Upper lobe of left lung (tissue), 6 donors: ENCODE data around the gene ACOT8. TPM values are rescaled to one million over a fixed set of nuclear protein-coding genes. Genes with fewer than 3 reads are reported as not detected.
A peak's percentile ranks its signal among the peaks of the same experiment; 100 is the strongest.
"Not testable (repeated sequence)": the region's sequence is repeated elsewhere in the genome, so short reads cannot be mapped to it uniquely, and the experiment has no call there.

Experiments
- ATAC-seq, 2 donors: fragments of 200-7000 bp; cut with Tn5 transposase; one replicate each; pipeline ENCODE4 v1.9.1; 2022; ENCODE audit warnings: mild to moderate bottlenecking in 2 of 2, moderate library complexity in 2 of 2; ENCODE audit not compliant: low FRiP score in 2 of 2
- DNase-seq, 2 donors: peaks; one replicate each; pipeline ENCODE4 v3.0.0-alpha.2; 2019 to 2020
- H3K27ac ChIP-seq, 4 donors: fragments of 200-600 bp; sonication (generic); one replicate each; pipeline ENCODE4 v1.5.1; 2016 to 2019
- H3K27me3 ChIP-seq, 4 donors: fragments of 200-600 bp; sonication (generic); one replicate each; pipeline ENCODE4 v1.5.1; 2017 to 2019
- H3K36me3 ChIP-seq, 4 donors: fragments of 200-600 bp; sonication (generic); one replicate each; pipeline ENCODE4 v1.5.1; 2016 to 2019
- H3K4me1 ChIP-seq, 4 donors: fragments of 200-600 bp; sonication (generic); one replicate each; pipeline ENCODE4 v1.5.1; 2018 to 2019
- H3K4me3 ChIP-seq, 4 donors: fragments of 200-600 bp; sonication (generic); one replicate each; pipeline ENCODE4 v1.5.1; 2017 to 2019; ENCODE audit warnings: mild to moderate bottlenecking in 2 of 4, moderate library complexity in 1 of 4
- H3K9me3 ChIP-seq, 4 donors: fragments of 200-600 bp; sonication (generic); one replicate each; pipeline ENCODE4 v1.5.1; 2018 to 2019
- EP300 ChIP-seq, 4 donors: sonication (generic); formaldehyde crosslinking; IDR thresholded peaks; one replicate each; pipeline ENCODE4 v1.5.1; 2017; ENCODE audit warnings: antibody characterized with exemption in 4 of 4, control low read depth in 2 of 4
- POLR2A ChIP-seq, 4 donors: fragments of 450-650 bp; IDR thresholded peaks; one replicate each; pipeline ENCODE4 v1.5.1; 2016 to 2017; ENCODE audit warnings: antibody characterized with exemption in 4 of 4, mild to moderate bottlenecking in 2 of 4
- POLR2AphosphoS5 ChIP-seq, 2 donors: sonication (generic); formaldehyde crosslinking; IDR thresholded peaks; one replicate each; pipeline ENCODE4 v1.5.1; 2017; ENCODE audit warnings: antibody characterized with exemption in 2 of 2
- WGBS, 2 donors: methylation state at CpG; one replicate each; pipeline ENCODE4 v1.1.5; 2017 to 2018; 5-methylcytosine and 5-hydroxymethylcytosine counted together
- total RNA-seq, 6 donors: library from RNA; depleted of rRNA in 4 of 6; stranded (reverse); fragments of >200 nt in 4 of 6; gene quantifications; one replicate each; pipeline versions ENCODE4 v1.1.0 to v1.2.1, GENCODE V29; 2016 to 2021
- TF ChIP-seq, protein P1 (sequence below), 6 experiments: fragments of 450-650 bp in 4 of 6; fragments of 200-600 bp in 2 of 6; sonication (generic) in 2 of 6; IDR thresholded peaks; one replicate each; pipeline ENCODE4 v1.5.1; 2016 to 2019; ENCODE audit warnings: antibody characterized with exemption in 6 of 6
- donor health status: DM: no; HTN: no; CAD: no; lungs with moderate emphysema.
- donor health status: DM: no; HTN: yes; CAD: no; lungs with severe emphysema.

ACOT8 gene
- total RNA-seq, 6 donors from 2014 or later, result 23.9 to 46.8 (median 31.5) TPM

DNA sequence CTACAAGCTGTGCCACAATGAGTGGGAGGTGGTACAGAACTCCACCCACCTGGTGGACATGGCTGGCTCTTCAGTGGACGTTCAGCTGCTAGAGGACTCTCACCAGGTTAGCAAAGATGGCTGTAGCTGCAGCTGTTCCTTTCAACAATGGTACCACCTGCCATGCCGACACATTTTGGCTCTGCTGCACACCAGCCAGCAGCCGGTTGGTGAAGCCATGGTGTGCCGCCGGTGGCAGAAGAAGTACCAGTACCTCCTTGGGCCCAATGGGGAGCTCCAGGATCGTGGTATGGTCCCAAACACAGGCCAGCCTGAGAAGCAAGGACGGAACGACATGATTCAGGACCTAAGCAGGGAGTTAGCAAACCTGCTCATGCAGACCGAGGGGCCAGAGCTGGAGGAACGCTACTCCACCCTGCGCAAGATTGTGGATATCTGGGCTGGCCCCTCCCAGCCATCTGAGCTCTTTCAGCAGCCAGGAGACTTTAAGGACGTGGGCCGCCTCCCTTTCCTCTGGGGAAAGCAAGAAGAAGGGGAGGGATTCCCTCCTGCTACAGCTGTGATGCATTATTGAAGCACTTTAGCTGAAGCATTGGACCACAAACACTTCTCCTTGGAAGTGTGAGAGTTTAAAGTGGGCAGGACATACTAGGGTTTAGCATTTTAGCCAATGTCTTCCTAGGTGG is 21.0 kb upstream of the ACOT8 start:
- Histone ChIP-seq H3K27me3 (no peaks in the 10 kb centered on the region), H3K4me3 (no peak overlapping the region), H3K27ac (no peak overlapping the region), H3K9me3 (no peaks in the 10 kb centered on the region), H3K4me1 (peaks cover 7 to 17% (median 14%) of the 10 kb centered on the region in 4 donors), H3K36me3 (peaks cover 5 to 32% (median 24%) of the 10 kb centered on the region in 4 donors)
- 86 to 94% methylated on average over 4 to 12 of the region's 13 CpGs for WGBS, 2 donors
- TF ChIP-seq POLR2A (IDR thresholded peaks at IDR 0.05) (no peak), POLR2AphosphoS5 (IDR thresholded peaks at IDR 0.05) (no peak)
- ATAC-seq (peak in 1 of 2 donors; percentile 60), DNase-seq (no peak)

- WGBS, 2 donors, result 69 to 76% methylated on average over 4 of the region's 4 CpGs
Measured at GRCh38 chr20:45874576-45874975, 17.4 kb upstream of the ACOT8 start.

GRCh38 chr20:45874104-45874481 is 16.9 kb upstream of the ACOT8 start:
- ATAC-seq, H3K27ac ChIP-seq, H3K4me3 ChIP-seq, H3K9me3 ChIP-seq, H3K27me3 ChIP-seq, DNase-seq, H3K4me1 ChIP-seq: not testable (repeated sequence)
- 94% methylated on average over 8 to 10 of the region's 10 CpGs for WGBS, 2 donors
- peaks cover 5 to 23% (median 19%) of the 10 kb centered on the region in 4 donors for H3K36me3 ChIP-seq

More at GRCh38 chr20:45874576-45874975, 17.4 kb upstream of the ACOT8 start:
- ATAC-seq (no peak), DNase-seq (no peak)
- H3K4me3 ChIP-seq, result no peak overlapping the region
- no peak overlapping the region for H3K27ac ChIP-seq
- no peaks in the 10 kb centered on the region for H3K4me1 ChIP-seq
- peaks cover 5 to 23% (median 19%) of the 10 kb centered on the region in 4 donors for H3K36me3 ChIP-seq
- TF ChIP-seq EP300 (IDR thresholded peaks at IDR 0.05), result no peak
- TF ChIP-seq POLR2AphosphoS5 (IDR thresholded peaks at IDR 0.05), result no peak
- TF ChIP-seq POLR2A (IDR thresholded peaks at IDR 0.05), result no peak
- TF ChIP-seq, protein P1, sequence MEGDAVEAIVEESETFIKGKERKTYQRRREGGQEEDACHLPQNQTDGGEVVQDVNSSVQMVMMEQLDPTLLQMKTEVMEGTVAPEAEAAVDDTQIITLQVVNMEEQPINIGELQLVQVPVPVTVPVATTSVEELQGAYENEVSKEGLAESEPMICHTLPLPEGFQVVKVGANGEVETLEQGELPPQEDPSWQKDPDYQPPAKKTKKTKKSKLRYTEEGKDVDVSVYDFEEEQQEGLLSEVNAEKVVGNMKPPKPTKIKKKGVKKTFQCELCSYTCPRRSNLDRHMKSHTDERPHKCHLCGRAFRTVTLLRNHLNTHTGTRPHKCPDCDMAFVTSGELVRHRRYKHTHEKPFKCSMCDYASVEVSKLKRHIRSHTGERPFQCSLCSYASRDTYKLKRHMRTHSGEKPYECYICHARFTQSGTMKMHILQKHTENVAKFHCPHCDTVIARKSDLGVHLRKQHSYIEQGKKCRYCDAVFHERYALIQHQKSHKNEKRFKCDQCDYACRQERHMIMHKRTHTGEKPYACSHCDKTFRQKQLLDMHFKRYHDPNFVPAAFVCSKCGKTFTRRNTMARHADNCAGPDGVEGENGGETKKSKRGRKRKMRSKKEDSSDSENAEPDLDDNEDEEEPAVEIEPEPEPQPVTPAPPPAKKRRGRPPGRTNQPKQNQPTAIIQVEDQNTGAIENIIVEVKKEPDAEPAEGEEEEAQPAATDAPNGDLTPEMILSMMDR (IDR thresholded peaks at IDR 0.05), result no peak
- no peaks in the 10 kb centered on the region for H3K27me3 ChIP-seq
- H3K9me3 ChIP-seq, result no peaks in the 10 kb centered on the region

DNA sequence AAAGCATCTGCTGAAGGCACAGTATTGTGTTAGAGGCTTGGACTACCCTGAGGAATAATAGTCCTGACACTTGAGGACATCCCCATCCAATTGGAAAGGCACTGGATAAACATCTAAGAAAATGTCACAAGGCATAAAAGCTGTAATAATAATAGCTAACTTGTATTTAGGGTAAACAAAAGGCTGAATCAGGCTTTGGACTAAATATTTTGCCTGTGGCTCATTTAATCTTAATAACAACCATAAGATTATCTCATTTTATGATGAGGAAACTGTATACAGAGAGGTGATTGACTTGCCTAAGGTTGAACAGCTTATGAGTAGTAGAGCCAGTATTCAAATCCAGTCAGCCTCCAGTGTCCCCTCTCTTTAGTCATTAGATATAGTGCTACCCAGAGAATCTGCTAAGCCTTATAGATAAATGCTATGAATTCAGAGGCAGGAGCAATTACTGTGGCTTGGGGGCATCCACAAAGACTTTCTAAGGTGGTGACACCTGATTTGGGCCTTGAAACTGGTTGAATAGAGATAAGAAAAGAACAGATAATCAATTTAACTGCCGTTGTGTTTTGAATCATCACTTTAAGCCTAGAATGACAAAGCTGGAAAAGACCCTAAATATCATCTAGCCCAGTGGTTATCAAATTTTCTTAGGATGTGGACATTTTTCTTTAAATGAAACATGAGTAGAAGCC is 16.4 kb upstream of the ACOT8 start:
- WGBS, 2 donors, result 76 to 96% methylated on average over 1 of the region's 1 CpG
- no peak for ATAC-seq

DNA sequence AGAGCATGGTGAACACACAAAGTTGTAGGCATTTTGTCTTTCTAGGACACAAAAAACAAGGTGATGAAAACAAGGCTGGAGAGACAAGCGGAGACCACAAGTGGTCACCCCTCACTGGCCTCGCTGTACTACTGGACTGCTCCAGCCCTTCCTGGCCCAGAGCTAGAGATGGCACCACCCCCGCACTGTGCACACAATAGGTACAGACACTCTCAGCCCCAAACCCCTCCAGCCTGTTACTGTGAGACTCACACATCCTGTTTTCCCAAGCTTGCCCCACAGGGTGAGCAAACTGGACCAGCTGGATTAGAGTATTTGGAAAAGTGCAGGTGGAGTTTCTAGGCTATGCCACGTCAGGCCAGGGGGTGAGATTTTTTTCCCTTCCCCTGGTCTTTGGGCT is 15.4 kb upstream of the ACOT8 start:
- WGBS, 2 donors, result 82 to 99% methylated on average over 4 of the region's 4 CpGs
- ATAC-seq (peak in 1 of 2 donors; percentile 55), DNase-seq (no peak)
- Histone ChIP-seq H3K27me3 (no peaks in the 10 kb centered on the region), H3K9me3 (no peaks in the 10 kb centered on the region), H3K27ac (no peak overlapping the region), H3K4me1 (no peaks in the 10 kb centered on the region), H3K4me3 (no peak overlapping the region), H3K36me3 (peaks cover 0 to 13% (median 10%) of the 10 kb centered on the region in 4 donors)
- TF ChIP-seq, protein P1 (IDR thresholded peaks at IDR 0.05), result no peak
- TF ChIP-seq POLR2A (IDR thresholded peaks at IDR 0.05) (no peak), EP300 (IDR thresholded peaks at IDR 0.05) (no peak), POLR2AphosphoS5 (IDR thresholded peaks at IDR 0.05) (no peak)

More for the DNA sequence above, 16.4 kb upstream of the ACOT8 start:
- Histone ChIP-seq H3K4me1 (no peaks in the 10 kb centered on the region), H3K27ac (no peak overlapping the region), H3K9me3 (no peaks in the 10 kb centered on the region), H3K36me3 (peaks cover 5 to 22% (median 18%) of the 10 kb centered on the region in 4 donors), H3K27me3 (no peaks in the 10 kb centered on the region), H3K4me3 (no peak overlapping the region)
- DNase-seq, result no peak
- TF ChIP-seq, protein P1 (IDR thresholded peaks at IDR 0.05), result no peak
- TF ChIP-seq EP300 (IDR thresholded peaks at IDR 0.05) (no peak), POLR2AphosphoS5 (IDR thresholded peaks at IDR 0.05) (no peak), POLR2A (IDR thresholded peaks at IDR 0.05) (no peak)
